GM12801 (cell line): Measurements from ENCODE around the gene PNRC1.

Experiments used
- CTCF ChIP-seq: IDR thresholded peaks from one replicate; pipeline ENCODE4 v1.5.1; 2011; ENCODE audit warnings: control low read depth; ENCODE audit not compliant: insufficient read length; ENCODE audit errors: extremely low read depth

Gene PNRC1

GRCh38 chr6:89066940-89067646 is 13.5 kb upstream of the PNRC1 start:
- no peak for TF ChIP-seq CTCF

GRCh38 chr6:89067796-89068195 is 12.8 kb upstream of the PNRC1 start:
- TF ChIP-seq CTCF, result no peak

DNA sequence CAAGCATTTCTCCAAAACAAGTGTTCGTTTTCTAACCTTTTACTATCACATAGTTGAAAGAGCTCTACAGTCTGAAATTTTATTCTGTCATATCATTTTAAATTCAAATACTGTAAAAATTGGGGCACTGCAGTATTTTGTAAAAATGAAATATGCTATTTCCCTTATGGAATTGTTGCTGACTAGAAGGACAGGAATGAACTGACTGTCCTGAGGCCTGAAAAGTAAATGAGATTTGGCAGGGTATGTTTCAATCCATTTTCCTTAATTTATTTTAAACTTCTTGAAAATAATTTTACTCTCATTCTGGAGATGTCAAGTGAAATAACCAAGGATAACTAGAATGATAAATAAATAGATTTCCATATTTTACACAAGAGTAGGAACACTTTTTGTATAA is 11.9 kb upstream of the PNRC1 start:
- no peak for TF ChIP-seq CTCF

GRCh38 chr6:89069536-89070163 is 10.9 kb upstream of the PNRC1 start:
- no peak for TF ChIP-seq CTCF

GRCh38 chr6:89071036-89071435 is 9.5 kb upstream of the PNRC1 start:
- TF ChIP-seq CTCF, result no peak

DNA sequence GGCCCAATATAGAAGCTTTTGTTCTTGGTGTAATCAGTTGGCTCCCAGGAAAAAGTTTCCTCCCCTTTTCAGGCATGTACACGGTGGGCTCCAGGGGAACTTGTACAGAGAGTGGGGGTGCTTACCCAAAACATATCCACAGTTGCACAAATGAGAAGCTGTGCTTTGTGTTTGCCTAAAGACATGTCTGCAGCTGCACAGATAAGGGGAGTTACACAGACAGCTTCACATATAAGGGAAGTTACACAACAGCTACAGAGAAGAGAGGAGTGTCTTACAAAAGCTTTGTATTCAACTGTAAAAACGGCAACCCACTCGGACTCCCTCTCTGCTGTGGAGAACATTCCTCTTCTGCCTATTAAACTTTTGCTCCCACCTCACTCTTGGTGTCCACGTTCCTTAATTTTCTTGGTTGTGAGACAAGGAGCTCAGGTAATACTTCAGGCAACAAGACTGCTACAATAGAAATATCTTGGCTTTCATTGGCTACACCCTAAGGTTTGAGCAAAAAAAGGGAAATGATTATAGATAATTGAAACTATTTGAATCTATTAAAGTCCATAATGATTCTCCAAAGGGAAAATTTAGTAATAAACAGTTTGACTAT is 7.4 kb upstream of the PNRC1 start:
- TF ChIP-seq CTCF, result no peak

DNA sequence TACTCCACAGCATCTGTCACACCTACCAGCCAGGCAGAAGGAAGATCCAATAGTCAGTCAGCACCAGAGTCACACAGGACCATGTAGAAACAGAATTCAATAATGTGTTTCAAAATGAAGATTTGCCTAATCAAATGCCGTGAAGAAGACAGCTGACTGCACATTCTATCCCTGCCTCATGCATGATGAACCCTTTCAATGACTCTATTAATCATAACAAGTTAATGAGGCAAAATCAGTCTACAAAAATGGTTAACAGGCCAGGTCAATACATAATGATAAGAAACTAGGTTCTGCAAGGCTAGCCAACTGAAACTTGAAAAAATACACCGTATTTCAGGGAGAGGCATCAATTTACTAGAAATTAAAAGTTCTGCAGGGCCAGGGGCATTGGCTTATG is 6.7 kb upstream of the PNRC1 start:
- TF ChIP-seq CTCF, result no peak
